ENCODE results near the gene CCDC179.

The CCDC179 gene

DNA sequence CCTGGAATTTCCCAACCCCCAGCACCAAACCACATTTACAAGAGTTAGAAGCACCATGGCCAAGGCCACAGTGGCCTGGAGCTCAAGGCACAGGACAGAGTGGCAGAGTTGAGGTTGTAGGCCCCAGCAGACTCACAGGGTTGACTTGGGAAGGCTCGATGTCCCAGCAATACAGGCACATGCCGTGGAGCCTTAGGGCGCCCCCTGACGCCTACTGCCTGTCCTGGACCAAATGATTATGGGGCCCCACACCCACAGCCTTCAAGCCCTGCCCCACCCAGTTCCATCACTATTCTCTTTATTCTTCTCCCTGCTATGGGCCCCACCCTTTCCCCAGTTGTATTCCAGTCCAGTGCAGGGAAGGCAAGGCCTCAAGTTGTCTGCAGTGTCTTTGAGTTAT lies at the start of gene CCDC179:
TSS of gene CCDC179 (minus strand) at position 234 of the 400 bp plus-strand sequence. CDS start at position 181, 53 bp downstream.
- no peak within 1 kb of the TSS for H3K4me3 ChIP-seq (ENCODE audit: low read depth, low read length)
- TF ChIP-seq, protein P1, sequence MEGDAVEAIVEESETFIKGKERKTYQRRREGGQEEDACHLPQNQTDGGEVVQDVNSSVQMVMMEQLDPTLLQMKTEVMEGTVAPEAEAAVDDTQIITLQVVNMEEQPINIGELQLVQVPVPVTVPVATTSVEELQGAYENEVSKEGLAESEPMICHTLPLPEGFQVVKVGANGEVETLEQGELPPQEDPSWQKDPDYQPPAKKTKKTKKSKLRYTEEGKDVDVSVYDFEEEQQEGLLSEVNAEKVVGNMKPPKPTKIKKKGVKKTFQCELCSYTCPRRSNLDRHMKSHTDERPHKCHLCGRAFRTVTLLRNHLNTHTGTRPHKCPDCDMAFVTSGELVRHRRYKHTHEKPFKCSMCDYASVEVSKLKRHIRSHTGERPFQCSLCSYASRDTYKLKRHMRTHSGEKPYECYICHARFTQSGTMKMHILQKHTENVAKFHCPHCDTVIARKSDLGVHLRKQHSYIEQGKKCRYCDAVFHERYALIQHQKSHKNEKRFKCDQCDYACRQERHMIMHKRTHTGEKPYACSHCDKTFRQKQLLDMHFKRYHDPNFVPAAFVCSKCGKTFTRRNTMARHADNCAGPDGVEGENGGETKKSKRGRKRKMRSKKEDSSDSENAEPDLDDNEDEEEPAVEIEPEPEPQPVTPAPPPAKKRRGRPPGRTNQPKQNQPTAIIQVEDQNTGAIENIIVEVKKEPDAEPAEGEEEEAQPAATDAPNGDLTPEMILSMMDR (IDR thresholded peaks at IDR 0.05; ENCODE audit: low read depth, low read length): no peak

DNA sequence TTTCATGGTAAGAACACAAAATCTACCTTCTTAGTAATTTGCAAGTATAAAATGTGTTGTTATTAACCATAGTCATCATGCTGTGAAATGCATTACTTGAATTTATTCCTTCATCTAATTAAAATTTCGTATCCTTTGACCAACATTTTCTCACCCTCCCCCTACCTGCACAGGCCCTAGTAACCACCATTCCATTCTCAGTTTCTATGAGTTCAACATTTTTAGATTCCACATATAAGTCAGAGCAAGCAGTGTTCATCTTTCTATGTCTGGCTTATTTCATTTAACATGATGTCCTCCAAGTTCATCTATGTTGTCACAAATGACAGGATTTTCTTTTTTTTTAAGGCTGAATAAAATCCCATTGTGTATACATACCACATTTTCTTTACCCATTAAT lies 43.5 kb upstream of the CCDC179 start:
- TF ChIP-seq, protein P1 (IDR thresholded peaks at IDR 0.05; ENCODE audit: low read depth, low read length): no peak
- H3K4me3 ChIP-seq (ENCODE audit: low read depth, low read length): no peak overlapping the region

DNA sequence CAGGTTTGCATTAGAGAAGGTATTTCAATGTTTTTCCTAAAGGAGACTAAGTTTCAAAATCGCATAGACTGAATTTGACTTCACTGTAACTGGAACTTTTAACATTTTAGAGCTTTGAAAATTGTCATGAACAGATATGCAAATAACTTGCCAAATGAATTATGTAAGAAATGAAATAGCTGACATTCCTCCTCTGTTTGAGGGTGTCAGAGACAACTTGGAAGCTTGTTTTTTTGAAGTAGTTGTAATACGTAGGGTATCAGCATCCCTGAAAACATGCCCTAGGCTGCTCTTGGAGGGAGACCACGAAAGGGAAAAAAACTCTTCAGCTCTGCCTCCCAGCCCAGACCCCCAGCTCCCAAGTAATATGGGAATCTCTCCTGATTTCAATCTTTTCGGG lies 41.3 kb upstream of the CCDC179 start:
- no peak overlapping the region for H3K4me3 ChIP-seq (ENCODE audit: low read depth, low read length)
- TF ChIP-seq, protein P1 (IDR thresholded peaks at IDR 0.05; ENCODE audit: low read depth, low read length): no peak

DNA sequence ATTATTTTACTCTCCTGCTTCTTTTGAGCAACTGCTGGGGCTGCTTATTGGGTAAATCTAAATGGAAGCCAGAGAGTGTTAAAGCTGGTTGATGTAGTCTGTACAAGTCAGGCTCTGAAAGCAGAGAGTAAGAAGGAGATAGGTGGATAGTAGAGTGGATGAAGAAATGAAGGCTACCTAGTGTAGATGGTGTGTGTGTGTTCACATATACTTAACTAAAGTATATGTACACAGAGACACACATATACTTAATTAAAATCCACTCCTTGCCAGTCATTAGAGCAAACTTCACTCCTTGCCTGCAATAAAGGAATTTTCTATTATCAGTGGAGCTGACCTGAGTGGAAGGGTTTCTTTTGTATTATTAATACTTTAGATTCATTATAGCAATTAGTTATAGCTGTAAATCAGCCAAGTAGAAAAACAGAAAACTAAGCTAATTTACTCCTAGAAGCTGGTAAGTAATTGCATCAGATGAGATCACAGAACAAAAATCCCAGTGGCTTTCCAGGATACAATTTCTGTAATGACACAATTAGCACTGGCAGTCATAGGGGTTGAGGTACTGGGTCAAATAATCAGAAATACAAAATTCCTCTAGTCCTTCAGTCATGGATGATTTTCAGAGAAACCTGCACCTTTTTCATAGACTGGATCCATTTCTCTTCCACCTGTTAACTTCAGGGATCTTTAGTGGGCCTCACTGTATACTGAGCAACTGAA lies 40.7 kb upstream of the CCDC179 start:
- TF ChIP-seq, protein P1 (IDR thresholded peaks at IDR 0.05; ENCODE audit: low read depth, low read length): no peak
- H3K4me3 ChIP-seq (ENCODE audit: low read depth, low read length): no peak overlapping the region

DNA sequence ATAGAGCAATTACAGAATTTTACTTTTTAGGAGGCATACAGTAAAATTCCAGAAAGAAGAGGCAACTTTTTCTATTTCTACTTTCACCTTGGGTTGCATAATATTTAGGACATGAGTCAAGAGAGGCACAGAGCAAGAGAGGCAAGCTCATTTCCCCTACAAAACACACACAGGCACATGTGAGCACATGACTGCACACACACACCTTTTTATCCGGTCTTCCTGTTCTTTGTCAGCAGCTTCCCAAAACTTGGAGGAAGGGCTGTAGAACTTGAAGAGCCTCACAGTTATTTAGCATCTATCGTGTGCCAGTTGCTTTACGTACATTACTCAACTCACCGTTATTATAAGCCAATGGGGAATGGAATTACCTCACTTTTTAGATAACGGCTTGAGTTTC lies 37.8 kb upstream of the CCDC179 start:
- no peak overlapping the region for H3K4me3 ChIP-seq (ENCODE audit: low read depth, low read length)
- TF ChIP-seq, protein P1 (IDR thresholded peaks at IDR 0.05; ENCODE audit: low read depth, low read length): no peak

DNA sequence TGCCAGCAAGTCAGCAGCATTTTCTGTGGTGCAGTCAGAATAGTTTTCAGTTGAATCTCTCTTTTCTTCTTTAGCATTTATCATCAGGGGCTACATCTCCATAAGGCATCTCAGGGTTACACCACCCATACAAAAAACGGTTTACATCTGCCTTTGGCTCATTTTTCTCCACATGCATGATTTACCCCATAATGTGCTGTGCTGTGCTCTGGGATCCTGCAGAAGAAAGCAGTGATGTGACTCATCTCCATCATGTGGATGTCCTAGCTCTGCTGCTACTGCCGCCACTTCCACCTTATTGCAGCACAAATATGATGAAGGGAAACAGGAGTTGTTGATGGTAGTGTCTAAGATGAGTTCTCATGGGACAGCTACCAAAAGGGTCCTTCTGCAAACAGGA lies 30.0 kb upstream of the CCDC179 start:
- TF ChIP-seq, protein P1 (IDR thresholded peaks at IDR 0.05; ENCODE audit: low read depth, low read length): no peak
- no peak overlapping the region for H3K4me3 ChIP-seq (ENCODE audit: low read depth, low read length)

DNA sequence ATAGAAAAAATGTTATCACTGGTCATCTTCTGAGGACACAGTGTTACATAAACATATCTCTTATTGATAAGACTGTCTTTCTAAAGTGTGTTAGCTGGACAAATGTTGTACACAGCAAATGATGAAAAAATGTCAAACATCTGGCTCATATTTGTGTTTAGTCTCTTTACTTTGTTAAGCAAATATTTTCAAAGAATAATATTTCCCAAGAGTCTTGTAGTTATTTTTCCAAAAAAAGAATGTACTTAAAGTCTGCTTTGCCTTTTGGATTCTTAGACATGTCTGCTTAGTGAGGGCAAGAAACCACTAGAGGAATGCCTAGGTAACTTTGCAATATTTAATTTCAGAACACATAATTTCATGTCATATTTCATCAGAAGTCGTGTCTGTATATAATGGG lies 23.9 kb upstream of the CCDC179 start:
- TF ChIP-seq, protein P1 (IDR thresholded peaks at IDR 0.05; ENCODE audit: low read depth, low read length): no peak
- no peak overlapping the region for H3K4me3 ChIP-seq (ENCODE audit: low read depth, low read length)
